GM12878 (cell line): Measurements from ENCODE around the gene PTPN20. TPM values are rescaled to one million over a fixed set of nuclear protein-coding genes. Genes with fewer than 3 reads are reported as not detected.

Source experiments
- ATAC-seq: fragments of 200-7000 bp; cut with Tn5 transposase; 3 replicates; pipeline ENCODE4 v1.9.1; 2020; ENCODE audit warnings: mild to moderate bottlenecking, moderate library complexity
- BruUV-seq: library from RNA; stranded (reverse); fragments of 400-500 nt; replicated peaks from 2 replicates; lab custom pipeline; 2021; lab: Mats Ljungman, UMichigan
- CTCF ChIA-PET: fragments of 300-600 bp; sonication (Branson Sonifier 250); formaldehyde crosslinking; extraction: SDS; loops from one replicate; lab custom pipeline; 2021; ENCODE audit warnings: inconsistent platforms; lab: Yijun Ruan, JAX
- POLR2A ChIA-PET: fragments of 350-600 bp; formaldehyde crosslinking; extraction: SDS; loops from one replicate; lab custom pipeline; 2021; ENCODE audit warnings: inconsistent platforms; lab: Charles Lee
- RAD21 ChIA-PET: fragments of 300-600 bp; sonication (Branson Sonifier 250); formaldehyde crosslinking; loops from one replicate; lab custom pipeline; 2023; ENCODE audit warnings: antibody characterized with exemption; ENCODE audit not compliant: unreplicated experiment; lab: Charles Lee
- SMC1A ChIA-PET: fragments of 300-600 bp; sonication (Branson Sonifier 250); formaldehyde crosslinking; loops from one replicate; lab custom pipeline; 2023; ENCODE audit not compliant: unreplicated experiment, uncharacterized antibody; lab: Charles Lee
- DNase-seq: peaks from one replicate; pipeline ENCODE4 v3.0.0-alpha.2; 2011; ENCODE audit warnings: low read depth, low spot score
- FAIRE-seq: peaks from 3 replicates; lab custom pipeline; 2011; peaks lifted over from hg19 to GRCh38; lab: Jason Lieb, UNC
- H2AFZ ChIP-seq: 2 replicates; pipeline ENCODE4 v1.6.0; 2011; ENCODE audit warnings: low read depth, low read length, control low read depth; ENCODE audit not compliant: control insufficient read depth
- H3K27ac ChIP-seq: 2 replicates; pipeline ENCODE4 v1.5.1; 2011; ENCODE audit warnings: control low read depth; ENCODE audit not compliant: control insufficient read depth, insufficient read depth
- H3K27me3 ChIP-seq, 2 experiments: replicated peaks in 1 of 2; 2 replicates each; pipeline versions ENCODE4 v1.6.0 to v1.6.1; 2011; ENCODE audit warnings: low read length in 1 of 2; ENCODE audit not compliant: control insufficient read depth in 2 of 2, insufficient read depth in 2 of 2
- H3K36me3 ChIP-seq, 2 experiments: 2 replicates each; pipeline ENCODE4 v1.5.1; 2011; ENCODE audit warnings: low read length in 1 of 2; ENCODE audit not compliant: control insufficient read depth in 2 of 2, insufficient read depth in 2 of 2
- H3K4me1 ChIP-seq: 2 replicates; pipeline ENCODE4 v1.6.1; 2011; ENCODE audit warnings: mild to moderate bottlenecking, low read length, moderate library complexity, mixed read lengths; ENCODE audit not compliant: control insufficient read depth, insufficient read depth
- H3K4me2 ChIP-seq: 2 replicates; pipeline ENCODE4 v1.6.0; 2011; ENCODE audit warnings: control low read depth; ENCODE audit not compliant: control insufficient read depth, insufficient read depth
- H3K4me3 ChIP-seq: fragments of 200-600 bp; sonication (generic); 2 replicates; pipeline ENCODE4 v1.5.1; 2016
- H3K79me2 ChIP-seq: 2 replicates; pipeline ENCODE4 v1.6.0; 2011; ENCODE audit warnings: low read length; ENCODE audit not compliant: control insufficient read depth, insufficient read depth
- H3K9ac ChIP-seq: 2 replicates; pipeline ENCODE4 v1.8.0; 2011; ENCODE audit warnings: low read length, control low read depth, mixed read lengths; ENCODE audit not compliant: control insufficient read depth, insufficient read depth
- H3K9me3 ChIP-seq: replicated peaks from 3 replicates; pipeline ENCODE4 v1.5.1; 2011; ENCODE audit warnings: mild to moderate bottlenecking, low read length; ENCODE audit not compliant: control insufficient read depth, insufficient read depth
- H4K20me1 ChIP-seq: 2 replicates; pipeline ENCODE4 v1.6.0; 2011; ENCODE audit not compliant: control insufficient read depth, insufficient read depth
- MXI1 ChIP-seq: fragments of 150-350 bp; IDR thresholded peaks from 2 replicates; pipeline ENCODE4 v1.6.1; 2011; ENCODE audit warnings: low read depth, mild to moderate bottlenecking, inconsistent platforms, low read length, improper control_type of control experiment
- NR2C2 ChIP-seq: IDR thresholded peaks from 2 replicates; pipeline ENCODE4 v1.6.1; 2011; ENCODE audit warnings: borderline replicate concordance, low read depth; ENCODE audit not compliant: control insufficient read depth, insufficient read length
- PAX5 ChIP-seq: IDR thresholded peaks from 2 replicates; pipeline ENCODE4 v1.6.1; 2011; ENCODE audit warnings: low read depth, low read length, borderline replicate concordance
- PAX8 ChIP-seq: fragments of 450-650 bp; IDR thresholded peaks from 2 replicates; pipeline ENCODE4 v1.6.1; 2017; ENCODE audit warnings: mild to moderate bottlenecking, moderate library complexity
- PML ChIP-seq: IDR thresholded peaks from 2 replicates; pipeline ENCODE4 v1.6.1; 2012; ENCODE audit warnings: low read length, inconsistent platforms
- SP1 ChIP-seq: IDR thresholded peaks from one replicate; pipeline ENCODE4 v1.6.1; 2011; ENCODE audit warnings: low read depth, low read length
- STAT1 ChIP-seq: fragments of 450-650 bp; conservative IDR thresholded peaks from 2 replicates; pipeline ENCODE4 v1.6.1; 2014; ENCODE audit warnings: antibody characterized with exemption, mild to moderate bottlenecking
- WGBS: methylation state at CpG from one replicate; pipeline ENCODE4 v1.1.6; 2016; ENCODE audit warnings: low lambda C conversion rate; ENCODE audit not compliant: insufficient replicate concordance, insufficient coverage; ENCODE audit errors: missing lambda C conversion rate; 5-methylcytosine and 5-hydroxymethylcytosine counted together
- in situ Hi-C: fragments of 300-500 bp; cut with MboI; formaldehyde crosslinking; loops from 9 replicates; pipeline ENCODE4 v1.14.3; 2018; ENCODE audit warnings: mixed read lengths
- intact Hi-C: fragments of 100-400 bp; cut with micrococcal nuclease; formaldehyde crosslinking; loops from one replicate; pipeline ENCODE4 v1.14.2; 2022; ENCODE audit not compliant: unreplicated experiment
- polyA plus RNA-seq, 11 experiments: library from polyadenylated mRNA; depleted of rRNA in 4 of 11; unstranded in 6 of 11; stranded (reverse) in 5 of 11; fragments of >200 nt; fragmentation: Nextera tagmentation in 4 of 11; fragmentation: Illumina TruSeq in 1 of 11; extraction: Ambion mirVana in 4 of 11; extraction: Trizol in 1 of 11; gene quantifications; 1 replicate in 1 of 11; 2 replicates in 10 of 11; pipeline versions ENCODE4 v1.2.1 to v1.2.3, GENCODE V29; 2011 to 2016; ENCODE audit warnings: inconsistent platforms in 2 of 11, missing spikeins in 2 of 11, low read depth in 1 of 11
- total RNA-seq, 4 experiments: library from RNA; depleted of rRNA in 3 of 4; stranded (reverse); fragments of >200 nt in 3 of 4; fragmentation: Illumina TruSeq in 1 of 4; extraction: Trizol in 1 of 4; gene quantifications; 2 replicates each; pipeline versions ENCODE4 v1.2.1 to v1.2.3, GENCODE V29; 2013 to 2021
- TF ChIP-seq, protein P1 (sequence below): fragments of 450-650 bp; IDR thresholded peaks from 2 replicates; pipeline ENCODE4 v1.6.1; 2017; ENCODE audit warnings: mild to moderate bottlenecking, moderate library complexity
- TF ChIP-seq, protein P2 (sequence below): IDR thresholded peaks from 2 replicates; pipeline ENCODE4 v1.6.1; 2012; ENCODE audit warnings: low read depth, low read length, improper control_type of control experiment
- TF ChIP-seq, protein P3 (sequence below): fragments of 450-650 bp; formaldehyde crosslinking; IDR thresholded peaks from 2 replicates; pipeline ENCODE4 v1.4.0; 2022; ENCODE audit warnings: mild to moderate bottlenecking, moderate library complexity

The PTPN20 gene
- total and polyA plus RNA-seq, 10 of the 15 experiments (the other 5 are each of a cell fraction or from before 2014, with no cell fraction given), result 0.04 to 3.4 (median 0.10) TPM; not detected in 4

DNA sequence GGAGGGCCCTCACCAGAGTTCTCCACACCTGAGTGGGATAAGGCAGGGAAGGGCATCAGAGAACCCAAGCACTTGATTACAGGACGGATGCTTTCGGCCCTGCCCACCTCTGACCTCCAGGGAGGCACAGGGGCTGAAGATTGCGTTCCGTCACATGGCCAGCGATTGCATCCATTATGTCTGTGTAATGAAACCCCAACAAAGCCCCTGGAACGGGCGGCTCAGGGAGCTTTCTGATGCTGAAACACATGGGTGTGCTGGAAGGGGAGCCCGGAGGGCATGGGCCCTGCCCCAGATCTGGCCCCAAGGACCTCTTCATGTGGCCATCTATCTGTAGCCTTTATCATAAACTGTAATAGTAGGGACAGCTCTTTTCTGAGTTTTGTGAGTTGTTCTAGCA, 117.2 kb downstream of the PTPN20 start:
- DNase-seq (no peak), ATAC-seq (no peak)
- ChIA-PET SMC1A (no interaction called here), RAD21 (no interaction called here)
- Histone ChIP-seq H3K79me2 (no peaks in the 10 kb centered on the region), H3K27me3 (no peaks in the 10 kb centered on the region; a peak in 2 of 4 replicates), H4K20me1 (no peaks in the 10 kb centered on the region), H3K4me3 (no peak overlapping the region), H3K4me1 (no peaks in the 10 kb centered on the region), H2AFZ (no peak overlapping the region), H3K9ac (no peak overlapping the region)
- 39% methylated on average over 8 of the region's 8 CpGs for WGBS
- no TSS peak for BruUV-seq
- TF ChIP-seq, protein P1, sequence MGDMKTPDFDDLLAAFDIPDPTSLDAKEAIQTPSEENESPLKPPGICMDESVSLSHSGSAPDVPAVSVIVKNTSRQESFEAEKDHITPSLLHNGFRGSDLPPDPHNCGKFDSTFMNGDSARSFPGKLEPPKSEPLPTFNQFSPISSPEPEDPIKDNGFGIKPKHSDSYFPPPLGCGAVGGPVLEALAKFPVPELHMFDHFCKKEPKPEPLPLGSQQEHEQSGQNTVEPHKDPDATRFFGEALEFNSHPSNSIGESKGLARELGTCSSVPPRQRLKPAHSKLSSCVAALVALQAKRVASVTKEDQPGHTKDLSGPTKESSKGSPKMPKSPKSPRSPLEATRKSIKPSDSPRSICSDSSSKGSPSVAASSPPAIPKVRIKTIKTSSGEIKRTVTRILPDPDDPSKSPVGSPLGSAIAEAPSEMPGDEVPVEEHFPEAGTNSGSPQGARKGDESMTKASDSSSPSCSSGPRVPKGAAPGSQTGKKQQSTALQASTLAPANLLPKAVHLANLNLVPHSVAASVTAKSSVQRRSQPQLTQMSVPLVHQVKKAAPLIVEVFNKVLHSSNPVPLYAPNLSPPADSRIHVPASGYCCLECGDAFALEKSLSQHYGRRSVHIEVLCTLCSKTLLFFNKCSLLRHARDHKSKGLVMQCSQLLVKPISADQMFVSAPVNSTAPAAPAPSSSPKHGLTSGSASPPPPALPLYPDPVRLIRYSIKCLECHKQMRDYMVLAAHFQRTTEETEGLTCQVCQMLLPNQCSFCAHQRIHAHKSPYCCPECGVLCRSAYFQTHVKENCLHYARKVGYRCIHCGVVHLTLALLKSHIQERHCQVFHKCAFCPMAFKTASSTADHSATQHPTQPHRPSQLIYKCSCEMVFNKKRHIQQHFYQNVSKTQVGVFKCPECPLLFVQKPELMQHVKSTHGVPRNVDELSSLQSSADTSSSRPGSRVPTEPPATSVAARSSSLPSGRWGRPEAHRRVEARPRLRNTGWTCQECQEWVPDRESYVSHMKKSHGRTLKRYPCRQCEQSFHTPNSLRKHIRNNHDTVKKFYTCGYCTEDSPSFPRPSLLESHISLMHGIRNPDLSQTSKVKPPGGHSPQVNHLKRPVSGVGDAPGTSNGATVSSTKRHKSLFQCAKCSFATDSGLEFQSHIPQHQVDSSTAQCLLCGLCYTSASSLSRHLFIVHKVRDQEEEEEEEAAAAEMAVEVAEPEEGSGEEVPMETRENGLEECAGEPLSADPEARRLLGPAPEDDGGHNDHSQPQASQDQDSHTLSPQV, result no peak
- TF ChIP-seq, protein P2, sequence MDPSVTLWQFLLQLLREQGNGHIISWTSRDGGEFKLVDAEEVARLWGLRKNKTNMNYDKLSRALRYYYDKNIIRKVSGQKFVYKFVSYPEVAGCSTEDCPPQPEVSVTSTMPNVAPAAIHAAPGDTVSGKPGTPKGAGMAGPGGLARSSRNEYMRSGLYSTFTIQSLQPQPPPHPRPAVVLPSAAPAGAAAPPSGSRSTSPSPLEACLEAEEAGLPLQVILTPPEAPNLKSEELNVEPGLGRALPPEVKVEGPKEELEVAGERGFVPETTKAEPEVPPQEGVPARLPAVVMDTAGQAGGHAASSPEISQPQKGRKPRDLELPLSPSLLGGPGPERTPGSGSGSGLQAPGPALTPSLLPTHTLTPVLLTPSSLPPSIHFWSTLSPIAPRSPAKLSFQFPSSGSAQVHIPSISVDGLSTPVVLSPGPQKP, result no peak
- TF ChIP-seq MXI1 (no peak), SP1 (no peak), STAT1 (no peak), PAX5 (no peak), NR2C2 (no peak), PAX8 (no peak), PML (no peak)
- TF ChIP-seq, protein P3, sequence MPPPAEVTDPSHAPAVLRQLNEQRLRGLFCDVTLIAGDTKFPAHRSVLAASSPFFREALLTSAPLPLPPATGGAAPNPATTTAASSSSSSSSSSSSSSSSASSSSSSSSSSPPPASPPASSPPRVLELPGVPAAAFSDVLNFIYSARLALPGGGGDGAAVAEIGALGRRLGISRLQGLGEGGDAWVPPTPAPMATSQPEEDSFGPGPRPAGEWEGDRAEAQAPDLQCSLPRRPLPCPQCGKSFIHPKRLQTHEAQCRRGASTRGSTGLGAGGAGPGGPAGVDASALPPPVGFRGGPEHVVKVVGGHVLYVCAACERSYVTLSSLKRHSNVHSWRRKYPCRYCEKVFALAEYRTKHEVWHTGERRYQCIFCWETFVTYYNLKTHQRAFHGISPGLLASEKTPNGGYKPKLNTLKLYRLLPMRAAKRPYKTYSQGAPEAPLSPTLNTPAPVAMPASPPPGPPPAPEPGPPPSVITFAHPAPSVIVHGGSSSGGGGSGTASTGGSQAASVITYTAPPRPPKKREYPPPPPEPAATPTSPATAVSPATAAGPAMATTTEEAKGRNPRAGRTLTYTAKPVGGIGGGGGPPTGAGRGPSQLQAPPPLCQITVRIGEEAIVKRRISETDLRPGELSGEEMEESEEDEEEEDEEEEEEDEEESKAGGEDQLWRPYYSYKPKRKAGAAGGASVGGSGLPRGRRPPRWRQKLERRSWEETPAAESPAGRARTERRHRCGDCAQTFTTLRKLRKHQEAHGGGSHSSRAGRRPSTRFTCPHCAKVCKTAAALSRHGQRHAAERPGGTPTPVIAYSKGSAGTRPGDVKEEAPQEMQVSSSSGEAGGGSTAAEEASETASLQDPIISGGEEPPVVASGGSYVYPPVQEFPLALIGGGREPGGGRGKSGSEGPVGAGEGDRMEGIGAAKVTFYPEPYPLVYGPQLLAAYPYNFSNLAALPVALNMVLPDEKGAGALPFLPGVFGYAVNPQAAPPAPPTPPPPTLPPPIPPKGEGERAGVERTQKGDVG (CRISPR knock-in tag), result no peak
- TF ChIP-seq, all 136 proteins: peak for 0
- H3K27ac ChIP-seq, result no peak overlapping the region
- POLR2A ChIA-PET, result no interaction called here
- no peaks in the 10 kb centered on the region for H3K36me3 ChIP-seq
- no peaks in the 10 kb centered on the region for H3K9me3 ChIP-seq
- in situ Hi-C loops (no loop called here), intact Hi-C loops (no loop called here)
- H3K4me2 ChIP-seq, result no peak overlapping the region
- no peak for FAIRE-seq
- CTCF ChIA-PET, result interaction anchor here (1.9 kb wide), 1 partner anchor 19 kb away, joined by 6 read pairs; no protein-coding TSS in a partner anchor
